RPMI7951 (cell line): ENCODE measurements around the gene GPR37L1. TPM values are rescaled to one million over a fixed set of nuclear protein-coding genes. Genes with fewer than 3 reads are reported as not detected.
"Not testable (repeated sequence)": the region's sequence is repeated elsewhere in the genome, so short reads cannot be mapped to it uniquely, and the experiment has no call there.

Experiments
- DNase-seq: peaks from one replicate; pipeline ENCODE4 v3.0.0-alpha.2; 2012; ENCODE audit warnings: low read depth
- total RNA-seq: library from RNA; depleted of rRNA; stranded (reverse); fragments of >200 nt; shearing (Covaris generic); gene quantifications from 2 replicates; pipeline ENCODE4 v1.2.3, GENCODE V29; 2014

The GPR37L1 gene
- total RNA-seq, 1 experiment from 2014 or later: not detected

DNA sequence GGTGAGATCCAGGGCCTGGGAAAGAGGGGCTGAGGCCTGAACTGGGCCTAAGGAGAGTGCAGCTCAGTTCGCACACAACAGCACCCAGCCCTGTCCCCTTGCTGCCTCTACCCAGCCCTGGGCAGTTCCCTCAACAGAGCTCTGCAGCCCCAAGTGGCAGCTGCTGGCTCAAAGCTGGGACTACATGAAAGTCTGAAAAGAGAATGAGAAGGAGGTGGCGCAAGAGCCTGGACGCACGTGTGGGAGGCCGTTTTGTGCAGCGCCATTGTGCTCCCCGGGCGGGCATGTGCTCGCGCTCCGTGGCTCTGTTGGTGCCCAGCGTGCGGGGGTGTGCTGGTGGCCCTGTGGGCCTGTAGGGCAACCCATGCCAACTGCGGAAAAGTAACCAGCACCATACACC, 10.3 kb downstream of the GPR37L1 start:
- DNase-seq: no peak

- no peak for DNase-seq
Observed at GRCh38 chr1:202133496-202133895, 10.8 kb downstream of the GPR37L1 start.

GRCh38 chr1:202133989-202134388, 11.3 kb downstream of the GPR37L1 start:
- DNase-seq: no peak

- no peak for DNase-seq
Observed at GRCh38 chr1:202134645-202135172, 12.0 kb downstream of the GPR37L1 start.

DNA sequence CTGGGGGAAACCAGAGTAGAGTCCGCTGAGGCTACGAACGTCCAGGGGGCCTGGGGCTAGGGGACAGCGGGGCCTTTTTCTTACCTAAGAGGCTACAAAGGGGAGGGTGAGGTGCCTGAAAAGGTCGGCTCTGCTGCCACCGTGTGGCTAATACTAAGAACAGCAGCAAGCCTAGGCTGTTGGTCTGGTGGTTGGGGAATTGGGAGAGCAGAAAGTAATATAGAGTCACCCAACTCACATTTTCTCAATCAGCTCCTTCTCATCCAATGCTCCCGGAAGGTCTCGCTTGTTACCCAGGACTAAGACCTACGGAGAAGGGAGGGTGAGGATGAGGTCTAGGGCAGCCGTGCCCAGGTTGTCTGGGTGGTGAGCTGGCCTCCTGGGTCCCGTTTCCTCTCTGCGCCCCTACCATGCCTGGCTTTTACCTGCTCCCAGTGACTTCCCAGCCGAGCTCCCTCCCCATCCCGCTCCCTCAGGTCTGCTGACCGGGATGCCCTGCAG, 12.6 kb downstream of the GPR37L1 start:
- DNase-seq: peak; percentile 50

DNA sequence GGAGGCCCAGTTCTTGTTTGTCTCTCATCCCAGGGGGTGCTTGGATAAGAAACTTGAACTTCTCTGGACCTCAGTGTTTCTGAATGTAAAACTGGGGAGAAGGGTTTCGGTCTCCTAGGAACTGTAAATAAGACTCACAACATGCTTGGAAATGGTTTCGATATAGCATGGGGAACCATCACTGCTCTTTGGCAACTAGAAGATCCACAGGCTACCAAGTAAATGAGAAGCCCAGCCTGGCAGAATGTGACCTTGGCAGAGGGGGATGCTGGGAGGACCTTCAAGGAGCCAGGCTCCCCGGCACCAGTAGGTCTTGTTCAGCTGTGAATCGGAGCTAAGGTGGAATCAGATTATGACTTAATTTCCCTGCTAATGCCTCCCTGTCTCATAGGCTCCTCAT, 18.1 kb downstream of the GPR37L1 start:
- no peak for DNase-seq

- DNase-seq: not testable (repeated sequence)
Observed at GRCh38 chr1:202141468-202141867, 18.8 kb downstream of the GPR37L1 start.

DNA sequence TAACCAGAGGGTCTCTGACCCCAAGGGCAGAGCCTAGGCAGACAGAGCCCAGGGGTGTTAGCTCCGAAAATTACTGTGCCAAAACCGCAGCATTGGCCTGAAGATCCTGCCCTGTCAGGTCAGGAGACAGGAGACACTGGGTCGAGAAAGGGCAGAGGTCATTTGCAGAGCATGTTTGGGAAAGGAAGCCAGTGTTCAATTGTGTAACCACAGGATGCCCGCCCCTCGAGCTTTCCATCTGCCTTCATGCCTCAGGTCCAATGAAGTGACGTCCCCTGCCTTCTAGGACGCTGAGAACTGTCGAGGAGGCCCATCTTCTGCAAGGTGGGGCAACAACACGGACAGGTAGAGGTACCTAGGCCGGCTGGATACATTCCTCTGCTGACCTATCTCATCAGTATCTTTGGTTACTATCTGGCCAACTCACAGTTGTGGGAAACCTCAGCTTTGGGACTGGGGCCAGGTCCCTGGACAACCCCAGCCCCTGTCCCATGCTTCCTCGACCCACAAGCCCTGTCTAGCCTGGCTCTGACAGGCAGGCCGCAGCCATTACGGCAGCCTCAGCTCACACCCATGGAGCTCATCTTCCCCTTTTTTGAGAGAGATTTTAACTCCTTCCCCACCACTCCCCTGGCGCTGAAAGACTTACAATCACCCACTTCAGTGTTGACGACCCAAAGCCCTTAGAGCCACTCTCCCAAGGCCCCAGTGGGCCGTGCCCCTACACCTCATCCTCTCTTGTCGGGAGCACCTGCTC, 20.5 kb downstream of the GPR37L1 start:
- no peak for DNase-seq

DNA sequence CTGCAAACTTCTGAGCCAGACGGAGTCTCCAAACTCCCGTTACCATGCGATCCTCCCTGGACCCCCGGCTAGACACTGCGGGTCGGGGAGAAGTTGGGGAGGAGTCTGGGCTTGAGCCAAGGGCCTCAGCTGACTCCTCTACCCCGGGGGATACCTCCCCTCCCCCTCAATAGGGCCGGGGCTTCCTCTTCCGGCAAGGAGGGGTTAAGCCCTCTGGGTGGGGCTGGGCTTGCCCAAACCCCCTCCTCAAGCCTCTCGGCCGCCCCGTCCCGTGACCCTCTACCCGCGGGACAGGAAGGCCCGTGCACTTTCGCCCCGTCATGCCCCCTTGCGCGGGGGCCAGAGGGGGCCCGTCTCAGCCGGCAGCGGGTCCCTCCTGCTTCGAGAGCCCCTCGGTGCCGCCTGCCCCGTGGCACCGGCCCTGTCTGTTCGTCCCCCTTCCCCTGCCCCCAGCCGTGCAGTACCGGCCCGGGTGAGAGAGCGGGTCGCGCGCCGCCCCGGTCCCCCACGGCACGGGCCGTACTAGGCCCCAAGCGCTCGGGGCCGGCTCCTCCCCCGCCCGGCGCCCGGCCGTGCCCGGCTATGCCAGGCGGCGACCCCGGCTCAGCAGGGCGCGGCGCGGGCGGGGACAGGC, 21.2 kb downstream of the GPR37L1 start:
- no peak for DNase-seq

DNA sequence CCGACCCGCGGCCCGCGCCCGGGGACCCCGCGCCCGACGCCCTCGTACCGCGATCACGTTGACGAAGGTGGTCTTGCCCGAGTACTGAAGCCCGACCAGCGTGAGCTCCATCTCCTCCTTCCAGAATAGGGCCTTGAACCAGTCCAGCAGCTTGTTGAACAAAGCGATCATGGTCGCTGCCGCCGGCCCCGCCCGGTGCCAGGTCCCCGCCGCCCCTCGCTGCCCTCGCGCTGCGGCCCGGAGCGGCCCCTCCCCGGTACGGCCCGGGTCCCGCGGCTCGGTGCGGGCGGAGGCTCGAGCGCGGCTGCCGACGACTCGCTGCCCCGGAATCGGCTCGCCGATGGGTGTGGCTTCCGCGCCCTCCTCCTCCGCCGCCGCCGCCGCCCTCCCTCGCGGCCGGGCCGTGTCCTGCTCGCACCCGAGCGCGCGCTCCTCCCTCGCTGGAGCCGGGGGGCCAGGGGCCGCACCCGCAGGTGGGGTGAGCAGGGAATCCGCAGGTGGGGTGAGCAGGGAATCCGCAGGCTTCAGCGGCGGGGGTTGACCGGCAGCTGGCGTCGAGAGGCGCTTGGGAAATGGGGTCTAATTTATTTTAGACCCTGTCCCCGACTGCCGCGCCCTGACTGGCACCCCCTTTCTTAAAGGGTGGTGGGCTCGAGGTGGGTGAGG, 21.8 kb downstream of the GPR37L1 start, which contains the start of gene ARL8A:
Gene ARL8A, minus strand, starts transcription at position 336 of the 666 bp plus-strand sequence. Its CDS starts 165 bp downstream, at position 171.
- peak; percentile 40 for DNase-seq

- no peak for DNase-seq
Observed at GRCh38 chr1:202145068-202145743, 22.5 kb downstream of the GPR37L1 start.

DNA sequence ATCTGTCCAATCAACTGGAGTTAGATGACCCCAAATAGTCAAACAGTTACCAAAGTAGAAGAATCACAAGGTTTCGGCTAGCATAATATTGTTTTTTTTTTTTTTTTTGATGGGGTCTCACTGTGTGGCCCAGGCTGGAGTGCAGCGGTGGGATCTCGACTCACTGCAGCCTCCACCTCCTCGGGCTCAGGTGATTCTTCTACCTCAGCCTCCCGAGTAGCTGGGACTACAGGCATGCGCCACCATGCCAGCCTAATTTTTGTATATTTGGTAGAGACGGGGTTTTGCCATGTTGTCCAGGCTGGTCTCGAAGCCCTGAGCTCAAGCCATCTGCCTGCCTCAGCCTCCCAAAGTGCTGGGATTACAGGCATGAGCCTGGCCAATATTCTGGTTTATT, 23.0 kb downstream of the GPR37L1 start:
- DNase-seq: not testable (repeated sequence)

DNA sequence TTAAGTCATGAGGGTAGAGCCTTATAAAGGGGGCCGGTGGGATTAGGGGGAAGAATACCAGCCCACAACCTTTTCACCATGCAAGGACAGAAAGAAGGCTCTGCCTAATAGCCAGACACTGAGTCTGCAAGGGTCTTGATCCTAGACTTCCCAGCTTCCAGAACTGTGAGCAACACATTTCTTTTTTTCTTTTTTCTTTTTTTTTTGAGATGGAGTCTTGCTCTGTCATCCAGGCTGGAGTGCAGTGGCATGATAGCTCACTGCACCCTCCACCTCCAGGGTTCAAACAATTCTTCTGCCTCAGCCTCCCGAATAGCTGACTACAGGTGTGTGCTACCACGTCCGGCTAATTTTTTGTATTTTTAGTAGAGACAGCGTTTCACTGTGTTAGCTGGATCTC, 23.6 kb downstream of the GPR37L1 start:
- no peak for DNase-seq

DNA sequence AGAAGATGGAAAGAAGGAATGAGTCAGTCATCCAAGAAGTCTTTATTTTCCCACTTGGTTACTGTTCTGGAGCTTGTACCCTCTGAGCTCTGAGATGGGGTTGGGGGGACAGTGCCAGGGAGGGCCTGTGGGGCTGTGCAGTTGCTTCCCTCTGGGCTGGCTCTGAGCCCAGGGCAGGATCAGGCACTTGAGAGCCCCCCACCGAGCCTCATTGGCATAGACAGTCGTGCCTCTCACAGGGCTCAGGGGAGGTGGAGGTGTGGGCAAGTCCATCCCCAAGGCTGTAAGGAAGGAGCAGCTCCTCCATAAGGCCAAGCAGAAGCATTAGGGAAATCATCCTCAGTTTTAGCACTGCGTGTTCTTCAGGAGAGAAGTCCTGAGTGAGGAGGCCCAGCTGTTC, 24.3 kb downstream of the GPR37L1 start:
- DNase-seq: no peak

- no peak for DNase-seq
Observed at GRCh38 chr1:202148391-202148790, 25.7 kb downstream of the GPR37L1 start.

- no peak for DNase-seq
Observed at GRCh38 chr1:202149566-202149965, 26.8 kb downstream of the GPR37L1 start.

- no peak for DNase-seq
Observed at GRCh38 chr1:202150187-202150586, 27.5 kb downstream of the GPR37L1 start.

DNA sequence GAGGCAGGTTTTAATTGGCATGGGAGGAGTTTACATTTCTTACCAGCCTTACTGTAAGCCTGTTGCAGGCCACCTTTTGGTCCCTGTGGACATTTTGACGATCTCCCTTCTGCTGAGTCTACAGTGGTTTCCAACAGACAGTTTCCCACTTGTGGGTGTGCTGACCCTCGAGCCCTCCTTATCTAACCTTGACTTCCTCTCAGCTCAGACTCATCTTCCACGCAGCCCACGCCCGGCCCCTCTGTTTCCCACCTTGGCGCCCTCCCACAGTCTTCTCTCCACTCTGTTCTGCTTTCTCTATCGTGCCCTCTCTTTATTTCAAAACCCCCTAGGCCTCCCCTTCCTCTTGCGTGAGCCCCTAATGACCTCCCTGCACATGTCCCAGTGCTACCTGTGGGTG, 27.9 kb downstream of the GPR37L1 start:
- DNase-seq: no peak

- no peak for DNase-seq
Observed at GRCh38 chr1:202151045-202151444, 28.3 kb downstream of the GPR37L1 start.

GRCh38 chr1:202152399-202152798, 29.7 kb downstream of the GPR37L1 start:
- DNase-seq: no peak

DNA sequence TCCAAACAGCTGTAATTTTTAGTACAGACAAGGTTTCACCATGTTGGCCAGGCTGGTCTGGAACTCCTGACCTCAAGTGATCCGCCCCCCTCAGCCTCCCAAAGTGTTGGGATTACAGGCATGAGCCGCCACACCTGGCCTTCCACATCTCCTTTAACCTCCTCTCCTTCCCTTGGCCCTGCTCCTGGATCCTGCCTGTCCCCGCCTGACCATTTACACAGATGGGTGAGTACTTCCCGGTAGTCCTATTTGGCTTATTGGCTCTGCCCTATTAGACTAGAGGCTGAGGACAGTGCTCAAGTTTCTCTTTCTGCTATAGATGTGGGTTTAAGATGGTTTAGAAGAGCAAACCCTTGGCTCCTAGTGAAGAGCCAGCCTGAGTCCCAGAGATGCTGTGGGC, 30.6 kb downstream of the GPR37L1 start:
- no peak for DNase-seq
